ENCODE data around the gene PIK3R3. TPM values are rescaled to one million over a fixed set of nuclear protein-coding genes. Genes with fewer than 3 reads are reported as not detected.

PIK3R3 gene
- total and polyA plus RNA-seq, 9 of the 15 experiments (the other 6 are each of a cell fraction or from before 2014, with no cell fraction given) = 1.4 to 7.7 (median 4.6) TPM

DNA sequence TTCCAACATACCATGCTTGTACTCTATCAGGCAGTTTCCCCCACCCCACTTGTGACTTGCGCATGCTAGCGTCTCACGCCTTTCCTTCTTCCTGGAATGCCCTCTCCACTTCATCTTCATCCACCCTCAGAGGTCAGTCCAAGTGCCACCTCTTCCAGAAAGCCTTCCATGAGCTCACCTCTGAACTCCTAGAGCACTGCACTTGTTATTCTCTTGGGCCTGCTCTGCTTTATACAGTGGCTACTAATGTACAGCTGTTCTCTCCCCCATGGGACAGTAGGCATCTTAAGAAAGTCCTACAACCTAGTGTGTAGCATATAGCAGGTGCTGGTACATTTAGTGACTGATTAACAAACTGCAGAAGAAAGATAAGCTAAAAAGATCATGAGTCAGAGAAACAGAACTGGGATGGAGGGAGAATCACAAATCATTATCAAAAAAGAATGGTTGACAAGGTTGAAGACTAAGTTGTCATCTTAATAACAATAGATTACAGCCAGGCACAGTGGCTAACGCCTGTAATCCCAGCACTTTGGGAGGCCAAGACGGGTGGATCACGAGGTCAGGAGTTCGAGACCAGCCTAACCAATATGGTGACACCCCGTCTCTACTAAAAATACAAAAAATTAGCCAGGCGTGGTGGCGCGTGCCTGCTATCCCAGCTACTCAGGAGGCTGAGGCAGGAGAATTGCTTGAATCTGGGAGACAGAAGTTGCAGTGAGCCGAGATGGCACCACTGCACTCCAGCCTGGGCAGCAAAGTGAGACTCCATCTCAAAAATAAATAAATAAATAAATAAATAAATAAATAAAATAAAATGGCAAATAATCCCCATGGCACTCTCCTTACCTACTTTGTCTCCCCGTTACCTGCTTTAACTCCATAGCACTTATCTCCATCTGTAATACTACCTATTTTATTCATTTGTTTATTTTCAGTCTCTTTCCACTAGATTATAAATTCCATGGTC lies 26.2 kb upstream of the PIK3R3 start (continued):
- TF ChIP-seq, protein P1, sequence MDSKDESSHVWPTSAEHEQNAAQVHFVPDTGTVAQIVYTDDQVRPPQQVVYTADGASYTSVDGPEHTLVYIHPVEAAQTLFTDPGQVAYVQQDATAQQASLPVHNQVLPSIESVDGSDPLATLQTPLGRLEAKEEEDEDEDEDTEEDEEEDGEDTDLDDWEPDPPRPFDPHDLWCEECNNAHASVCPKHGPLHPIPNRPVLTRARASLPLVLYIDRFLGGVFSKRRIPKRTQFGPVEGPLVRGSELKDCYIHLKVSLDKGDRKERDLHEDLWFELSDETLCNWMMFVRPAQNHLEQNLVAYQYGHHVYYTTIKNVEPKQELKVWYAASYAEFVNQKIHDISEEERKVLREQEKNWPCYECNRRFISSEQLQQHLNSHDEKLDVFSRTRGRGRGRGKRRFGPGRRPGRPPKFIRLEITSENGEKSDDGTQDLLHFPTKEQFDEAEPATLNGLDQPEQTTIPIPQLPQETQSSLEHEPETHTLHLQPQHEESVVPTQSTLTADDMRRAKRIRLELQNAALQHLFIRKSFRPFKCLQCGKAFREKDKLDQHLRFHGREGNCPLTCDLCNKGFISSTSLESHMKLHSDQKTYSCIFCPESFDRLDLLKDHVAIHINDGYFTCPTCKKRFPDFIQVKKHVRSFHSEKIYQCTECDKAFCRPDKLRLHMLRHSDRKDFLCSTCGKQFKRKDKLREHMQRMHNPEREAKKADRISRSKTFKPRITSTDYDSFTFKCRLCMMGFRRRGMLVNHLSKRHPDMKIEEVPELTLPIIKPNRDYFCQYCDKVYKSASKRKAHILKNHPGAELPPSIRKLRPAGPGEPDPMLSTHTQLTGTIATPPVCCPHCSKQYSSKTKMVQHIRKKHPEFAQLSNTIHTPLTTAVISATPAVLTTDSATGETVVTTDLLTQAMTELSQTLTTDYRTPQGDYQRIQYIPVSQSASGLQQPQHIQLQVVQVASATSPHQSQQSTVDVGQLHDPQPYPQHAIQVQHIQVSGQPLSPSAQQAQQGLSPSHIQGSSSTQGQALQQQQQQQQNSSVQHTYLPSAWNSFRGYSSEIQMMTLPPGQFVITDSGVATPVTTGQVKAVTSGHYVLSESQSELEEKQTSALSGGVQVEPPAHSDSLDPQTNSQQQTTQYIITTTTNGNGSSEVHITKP (IDR thresholded peaks at IDR 0.05; ENCODE audit: partially characterized antibody) = peak; percentile 78
- TF ChIP-seq HLTF (IDR thresholded peaks at IDR 0.05) (peak; percentile 92), SRF (CRISPR knock-in tag; IDR thresholded peaks at IDR 0.05) (no peak), ZNF507 (tag; conservative IDR thresholded peaks at IDR 0.05) (no peak), NCOA6 (IDR thresholded peaks at IDR 0.05) (no peak), ZNF408 (CRISPR knock-in tag; IDR thresholded peaks at IDR 0.05; ENCODE audit: low read depth) (no peak), CBX1 (IDR thresholded peaks at IDR 0.05; ENCODE audit: low read depth) (0 out of 2 replicates have a peak, but pooled peaks have one; percentile 83), SAFB (IDR thresholded peaks at IDR 0.05; ENCODE audit: borderline replicate concordance, low read depth, low read length) (no peak), FOSL1 (tag; conservative IDR thresholded peaks at IDR 0.05) (peak; percentile 99), NR2F6 (CRISPR knock-in tag; IDR thresholded peaks at IDR 0.05) (no peak), TSC22D4 (tag; IDR thresholded peaks at IDR 0.05) (no peak), CREM (IDR thresholded peaks at IDR 0.05; ENCODE audit: low read depth) (peak; percentile 76)
- TF ChIP-seq, protein P2, sequence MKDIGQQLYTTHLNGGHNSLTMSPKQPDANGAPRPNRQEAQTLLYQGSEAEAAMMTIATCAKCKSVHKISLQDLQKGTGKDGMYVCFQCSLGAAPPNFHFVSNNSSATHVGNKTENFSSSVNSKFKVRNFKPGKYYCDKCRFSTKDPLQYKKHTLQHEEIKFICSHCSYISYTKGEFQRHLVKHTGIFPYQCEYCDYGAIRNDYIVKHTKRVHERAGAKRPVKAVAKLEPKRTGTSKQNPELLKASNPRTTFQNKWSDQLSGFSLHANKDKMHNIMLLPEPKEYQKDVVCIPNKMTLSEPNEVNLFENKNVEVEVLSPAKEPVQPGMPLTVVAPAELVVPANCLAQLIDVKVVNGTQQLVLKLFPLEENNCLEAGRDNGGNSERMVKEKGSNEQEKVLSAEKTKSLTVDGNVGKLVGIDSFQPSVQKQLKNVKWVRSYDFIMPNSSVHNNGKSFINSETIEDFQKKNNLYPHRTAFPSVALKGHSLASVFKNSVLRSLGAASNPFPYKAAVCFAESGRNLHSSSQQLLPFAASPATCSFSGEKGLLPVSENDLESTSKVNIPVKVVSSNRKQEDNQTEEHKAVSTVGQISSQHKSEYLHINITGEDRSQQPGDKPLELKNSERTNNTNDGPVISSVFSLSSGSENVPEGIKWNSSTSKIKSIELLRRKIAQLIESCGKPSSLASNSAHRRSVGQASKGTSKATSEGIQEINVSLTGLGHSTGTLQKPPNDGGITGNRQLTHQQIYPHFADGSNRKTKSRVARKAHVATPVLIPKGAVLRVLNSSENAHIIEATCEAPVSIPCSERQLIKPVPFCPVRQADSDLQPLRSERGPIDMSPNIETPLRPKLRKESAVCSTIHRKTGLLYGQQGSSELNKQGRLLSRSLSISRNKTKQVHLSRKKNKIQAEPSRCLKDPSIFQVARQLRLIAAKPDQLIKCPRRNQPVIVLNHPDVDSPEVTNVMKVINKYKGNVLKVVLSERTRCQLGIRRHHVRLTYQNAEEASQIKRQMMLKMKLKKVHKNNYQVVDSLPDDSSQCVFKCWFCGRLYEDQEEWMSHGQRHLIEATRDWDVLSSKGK (CRISPR knock-in tag; IDR thresholded peaks at IDR 0.05) = no peak
- TF ChIP-seq, protein P3, sequence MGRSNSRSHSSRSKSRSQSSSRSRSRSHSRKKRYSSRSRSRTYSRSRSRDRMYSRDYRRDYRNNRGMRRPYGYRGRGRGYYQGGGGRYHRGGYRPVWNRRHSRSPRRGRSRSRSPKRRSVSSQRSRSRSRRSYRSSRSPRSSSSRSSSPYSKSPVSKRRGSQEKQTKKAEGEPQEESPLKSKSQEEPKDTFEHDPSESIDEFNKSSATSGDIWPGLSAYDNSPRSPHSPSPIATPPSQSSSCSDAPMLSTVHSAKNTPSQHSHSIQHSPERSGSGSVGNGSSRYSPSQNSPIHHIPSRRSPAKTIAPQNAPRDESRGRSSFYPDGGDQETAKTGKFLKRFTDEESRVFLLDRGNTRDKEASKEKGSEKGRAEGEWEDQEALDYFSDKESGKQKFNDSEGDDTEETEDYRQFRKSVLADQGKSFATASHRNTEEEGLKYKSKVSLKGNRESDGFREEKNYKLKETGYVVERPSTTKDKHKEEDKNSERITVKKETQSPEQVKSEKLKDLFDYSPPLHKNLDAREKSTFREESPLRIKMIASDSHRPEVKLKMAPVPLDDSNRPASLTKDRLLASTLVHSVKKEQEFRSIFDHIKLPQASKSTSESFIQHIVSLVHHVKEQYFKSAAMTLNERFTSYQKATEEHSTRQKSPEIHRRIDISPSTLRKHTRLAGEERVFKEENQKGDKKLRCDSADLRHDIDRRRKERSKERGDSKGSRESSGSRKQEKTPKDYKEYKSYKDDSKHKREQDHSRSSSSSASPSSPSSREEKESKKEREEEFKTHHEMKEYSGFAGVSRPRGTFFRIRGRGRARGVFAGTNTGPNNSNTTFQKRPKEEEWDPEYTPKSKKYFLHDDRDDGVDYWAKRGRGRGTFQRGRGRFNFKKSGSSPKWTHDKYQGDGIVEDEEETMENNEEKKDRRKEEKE (IDR thresholded peaks at IDR 0.05; ENCODE audit: borderline replicate concordance in 1 of 2, control insufficient read depth in 1 of 2, low read depth in 2 of 2, low read length in 1 of 2) = no peak

All from K562 (cell line).